Embryonic facial prominence (tissue), 1 donor: ENCODE results near the gene FOXO6.

ENCODE experiments used
- DNase-seq: peaks from one replicate; pipeline ENCODE4 v3.0.0-alpha.2; 2016; ENCODE audit errors: extremely low spot score

Gene FOXO6

DNA sequence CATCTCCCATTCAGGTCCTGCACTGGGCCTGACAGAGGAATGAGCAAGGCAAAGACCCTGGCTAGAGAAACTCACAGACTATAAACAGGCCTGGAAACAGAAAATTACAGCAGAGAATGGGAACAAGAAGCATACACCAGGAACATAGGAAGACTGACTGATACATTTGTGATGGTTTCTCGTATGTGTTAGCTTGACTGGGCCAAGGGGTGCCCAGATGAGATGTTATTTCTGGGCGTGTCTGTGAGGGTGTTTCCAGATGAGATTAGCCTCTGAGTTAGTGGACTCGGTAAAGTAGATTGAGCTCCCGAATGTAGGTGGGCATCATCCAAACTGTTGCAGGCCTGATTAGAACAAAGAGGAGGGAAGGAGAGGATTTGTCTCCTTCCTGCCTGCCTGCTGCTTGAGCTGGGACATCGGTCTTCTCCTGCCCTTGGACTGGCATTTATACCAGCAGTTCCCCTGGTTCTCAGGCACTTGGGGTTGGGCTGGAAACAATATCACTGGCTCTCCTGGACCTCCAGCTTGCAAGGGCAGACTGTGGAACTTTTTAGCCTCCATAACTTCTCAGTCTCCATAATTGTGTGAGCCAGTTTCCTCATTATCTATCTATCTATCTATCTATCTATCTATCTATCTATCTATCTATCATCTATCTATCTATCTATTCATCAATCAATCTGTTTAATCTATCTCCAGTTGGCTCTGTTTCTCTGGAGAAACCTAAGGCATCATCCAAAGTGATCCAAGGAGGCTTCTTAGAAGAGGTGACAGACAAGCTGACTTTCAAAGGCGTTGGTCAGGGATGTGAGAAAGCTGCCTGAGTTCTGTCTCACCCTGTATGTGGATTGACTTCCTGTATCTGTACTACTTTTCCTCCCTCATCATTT, 9.7 kb upstream of the FOXO6 start:
- no peak for DNase-seq

DNA sequence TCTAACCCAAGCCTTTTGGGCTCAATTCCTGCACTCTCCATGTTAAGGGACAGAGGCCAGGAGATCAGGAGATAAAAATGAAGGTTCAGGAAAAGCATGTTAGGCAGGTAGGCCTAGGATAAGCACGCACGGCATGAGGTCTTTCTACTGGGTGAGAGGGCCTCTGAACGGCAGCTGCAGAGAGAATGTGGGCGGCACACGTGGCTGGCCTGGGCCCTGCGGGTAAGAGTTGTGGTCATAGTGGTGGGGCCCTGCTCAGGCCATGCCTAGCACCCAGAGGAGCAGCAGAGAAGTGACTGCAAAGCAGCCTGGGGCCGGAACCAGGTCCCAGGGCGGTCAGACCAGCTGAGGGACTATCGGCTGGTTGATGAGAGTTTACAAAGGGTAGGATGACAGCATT, 7.5 kb upstream of the FOXO6 start:
- DNase-seq, result no peak

DNA sequence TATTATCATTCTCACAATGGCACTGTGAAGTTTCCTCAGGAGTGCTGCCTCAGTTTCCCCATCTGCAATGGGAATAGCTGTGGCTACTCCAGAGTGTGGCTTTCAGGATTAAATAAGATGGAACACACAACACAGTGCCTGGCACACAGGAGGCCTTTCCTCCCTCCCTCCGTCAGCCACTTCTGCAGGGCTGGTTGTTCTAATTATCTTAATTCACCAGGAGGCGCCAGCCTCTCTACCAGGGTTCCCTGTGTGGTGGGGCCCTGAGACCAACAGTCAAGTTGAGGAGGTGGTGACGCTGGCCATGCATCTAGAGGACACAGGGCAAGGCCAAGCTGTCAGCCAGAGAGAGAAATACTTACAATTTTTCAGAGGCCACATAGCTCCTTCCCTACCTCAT, 6.3 kb upstream of the FOXO6 start:
- no peak for DNase-seq

DNA sequence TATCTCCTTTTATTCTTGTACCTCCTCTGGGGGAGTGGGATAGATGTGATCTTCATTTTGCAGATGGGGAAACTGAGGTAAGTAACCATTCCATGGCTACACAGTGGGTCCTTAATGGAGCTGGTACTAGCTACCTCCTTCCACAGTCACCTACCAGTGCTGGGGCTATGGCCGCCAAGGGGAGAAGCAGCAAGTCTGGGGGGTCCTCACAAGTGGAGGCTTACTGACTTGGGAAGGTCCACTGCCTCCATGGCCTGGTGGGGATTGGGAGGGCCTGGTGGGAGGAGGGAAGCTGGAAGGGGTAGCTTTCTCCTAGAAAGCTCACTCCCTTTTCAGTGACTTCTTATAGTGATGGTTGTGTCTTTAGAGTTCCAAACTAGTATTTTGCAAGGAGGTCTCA, 5.9 kb upstream of the FOXO6 start:
- DNase-seq, result no peak

DNA sequence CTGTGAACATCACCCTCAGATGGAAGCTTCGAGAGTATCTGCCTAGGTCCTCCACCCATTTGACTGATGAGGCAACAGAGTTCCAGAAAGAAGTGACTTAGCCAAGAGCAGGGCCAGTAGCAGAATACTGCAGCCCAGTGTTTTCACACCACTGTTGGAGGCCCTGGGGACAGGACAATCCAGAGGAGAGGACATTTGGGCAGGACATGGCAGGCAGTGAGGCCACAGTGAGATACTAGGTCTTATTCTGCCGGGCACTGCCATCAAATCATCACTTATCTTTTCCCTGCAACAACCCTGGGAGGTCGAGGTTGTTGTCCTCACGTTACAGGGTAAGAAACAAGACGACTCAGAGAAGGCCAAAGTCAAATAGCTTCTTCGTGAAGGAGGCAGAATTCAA, 5.5 kb upstream of the FOXO6 start:
- no peak for DNase-seq

DNA sequence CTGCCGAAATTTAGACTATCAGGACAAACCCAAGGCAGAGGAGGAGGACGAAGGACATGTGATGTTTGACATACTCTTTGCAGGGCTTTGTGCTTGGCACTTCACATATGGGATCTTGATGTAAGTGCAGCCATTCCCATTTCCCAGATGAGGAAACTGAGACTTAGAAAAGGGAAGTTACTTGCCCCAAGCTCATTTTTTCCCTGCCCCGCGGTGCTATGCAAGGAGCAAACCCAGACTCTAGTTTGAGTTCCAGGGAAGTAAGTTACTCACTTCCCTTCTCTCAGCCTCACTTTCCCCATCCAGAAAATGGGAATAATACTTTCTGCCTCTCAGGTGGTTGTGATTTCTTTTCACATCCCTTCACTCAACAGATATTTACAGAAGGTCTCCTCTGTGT, 4.5 kb upstream of the FOXO6 start:
- DNase-seq, result no peak

DNA sequence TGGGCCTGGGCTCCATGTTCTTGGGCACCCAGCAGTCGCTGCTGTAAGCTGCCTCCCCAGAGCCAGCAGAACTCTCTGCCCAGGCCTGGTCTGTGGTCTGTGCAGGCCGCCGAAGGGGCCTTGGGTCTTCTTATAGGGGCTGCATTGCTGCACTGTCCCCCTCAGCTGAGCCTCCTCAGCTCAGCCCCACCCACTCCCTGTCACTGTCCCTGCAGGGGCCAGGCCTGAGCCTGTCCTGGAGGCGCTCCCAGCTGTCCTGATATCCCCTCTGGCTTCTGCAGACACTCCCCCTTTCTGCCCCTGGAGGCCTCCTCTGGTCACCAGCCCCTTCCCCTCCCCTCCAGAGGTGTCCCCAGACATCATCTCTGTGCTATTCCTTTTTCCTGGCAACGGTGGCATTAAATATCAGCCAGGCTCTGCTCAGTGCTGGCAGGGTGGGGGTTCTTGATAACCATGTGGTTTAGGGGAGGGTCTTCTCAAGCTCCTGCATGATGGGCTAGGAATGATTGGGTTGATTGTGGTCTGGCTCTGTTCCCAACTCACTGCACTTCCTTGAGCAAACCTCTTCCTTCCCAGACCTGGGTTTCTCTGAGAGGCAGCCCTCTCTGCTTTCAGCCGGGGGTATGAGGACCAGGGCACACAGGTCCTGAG, 3.7 kb upstream of the FOXO6 start:
- DNase-seq, result peak; percentile 75

DNA sequence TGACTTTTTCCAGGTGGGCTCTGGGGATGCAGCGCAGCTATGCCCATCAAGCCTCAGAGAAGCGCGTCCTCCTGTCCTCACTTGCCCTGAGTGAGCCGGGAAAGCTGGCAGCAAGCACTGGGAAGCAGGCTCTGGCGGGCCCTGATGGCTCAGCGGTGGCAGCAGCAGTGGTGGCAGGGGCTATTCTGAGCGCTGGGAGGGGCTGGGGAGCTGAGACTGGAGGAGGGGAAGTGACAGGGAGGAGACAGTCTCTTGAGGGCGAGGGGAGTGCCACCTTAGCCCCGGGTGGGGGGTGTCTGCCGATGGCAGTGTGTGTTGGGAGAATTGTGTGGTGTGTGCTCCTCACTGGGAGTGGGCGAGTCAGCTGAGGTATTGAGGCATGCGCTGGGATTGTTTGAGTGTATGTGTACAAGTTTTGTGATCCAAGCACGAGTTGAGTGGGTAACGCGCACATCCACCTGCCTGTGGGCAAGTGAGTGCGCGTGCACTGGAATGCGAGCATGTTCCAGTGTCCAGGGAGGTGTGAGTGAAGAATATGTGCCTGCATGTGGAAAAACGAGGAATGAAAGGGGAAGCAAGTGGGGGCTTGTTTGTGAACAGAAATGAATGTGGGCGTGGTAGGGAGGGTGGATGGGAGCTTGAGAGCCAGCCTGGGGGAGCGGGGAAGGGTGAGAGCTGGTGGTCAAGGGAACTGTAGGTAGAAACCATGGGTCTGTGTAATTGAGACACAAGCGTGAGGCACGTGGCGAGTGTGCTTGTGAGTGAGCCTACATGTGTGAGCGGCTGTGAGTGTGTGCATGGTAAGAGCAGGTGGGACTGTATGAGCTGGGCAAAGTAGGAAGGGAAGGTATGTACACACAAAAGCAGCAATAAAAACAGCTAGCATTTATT, 2.9 kb upstream of the FOXO6 start:
- no peak for DNase-seq

DNA sequence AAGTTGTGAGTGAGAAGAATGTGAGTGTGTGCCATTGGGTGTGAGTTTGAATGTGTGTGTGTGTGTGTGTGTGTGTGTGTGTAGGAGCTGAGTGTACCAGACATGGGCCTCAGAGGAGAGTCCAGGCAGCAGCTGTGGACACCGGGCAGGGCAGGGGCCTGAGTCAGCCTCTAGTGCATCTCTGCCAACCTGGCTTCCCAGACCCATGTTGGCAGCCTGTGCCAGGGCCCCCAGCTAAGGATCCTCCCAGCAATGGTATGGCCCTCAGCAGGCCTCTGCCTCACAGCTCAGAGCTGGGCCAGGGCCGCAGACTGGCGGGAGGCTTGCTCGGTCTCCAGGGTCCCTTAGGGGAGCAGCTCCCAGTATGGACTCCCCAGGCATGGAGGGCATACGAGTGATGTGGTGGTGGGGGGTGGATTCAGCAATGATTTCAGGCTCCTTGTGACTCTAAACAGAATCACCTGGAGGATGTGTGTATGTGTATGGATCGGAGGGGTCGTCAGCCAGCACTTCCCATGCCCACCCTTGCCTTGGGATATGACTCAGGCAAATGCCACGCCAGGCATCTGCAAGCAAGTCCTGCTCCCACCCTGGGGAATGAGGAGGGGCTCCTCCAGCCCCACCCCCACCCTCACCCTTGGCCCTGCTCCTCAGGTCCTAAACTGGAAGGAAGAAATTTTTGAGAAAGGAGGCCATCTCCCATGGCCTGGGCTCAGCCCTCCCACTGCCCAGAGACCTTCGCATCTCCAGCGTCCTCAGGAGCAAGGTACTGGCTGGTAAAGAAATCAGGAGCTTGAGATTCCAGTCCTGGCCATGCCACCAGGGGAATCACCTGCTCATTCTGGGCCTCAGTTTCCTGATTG, 1.8 kb upstream of the FOXO6 start:
- DNase-seq, result no peak

DNA sequence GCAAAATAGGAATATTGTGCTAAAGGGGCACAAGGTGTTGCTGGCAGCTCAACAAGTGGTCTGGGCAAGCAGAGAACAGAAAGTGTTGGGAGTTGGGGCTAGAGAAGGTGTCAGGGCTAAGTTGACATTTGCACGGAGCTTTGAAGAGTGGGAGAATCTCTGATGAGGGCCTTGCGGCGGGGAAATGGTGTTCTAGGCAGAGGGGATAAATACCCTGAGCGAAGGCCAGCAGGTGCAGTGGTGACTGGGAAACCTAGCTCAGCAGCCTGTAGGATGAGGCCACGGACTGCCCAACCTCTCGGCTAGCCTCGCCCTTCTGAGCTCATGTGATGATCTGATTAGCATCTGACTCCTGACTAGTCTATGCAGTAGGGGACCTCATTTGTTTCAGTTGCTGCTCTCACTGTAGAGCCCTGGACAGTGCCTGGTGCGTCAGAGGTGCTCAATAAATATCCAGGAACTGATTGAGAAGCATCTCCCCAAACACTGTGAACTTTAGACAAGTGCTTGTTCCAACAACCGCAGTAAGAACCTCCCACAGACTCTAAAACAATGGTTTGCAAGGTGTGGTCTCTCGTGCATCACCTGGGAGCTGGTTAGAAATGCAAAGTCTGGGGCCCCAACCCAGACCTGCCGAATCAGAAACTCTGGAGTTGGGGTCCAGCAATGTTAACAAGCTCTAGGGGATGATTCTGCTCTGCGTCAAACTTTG, 1.0 kb upstream of the FOXO6 start:
- no peak for DNase-seq

DNA sequence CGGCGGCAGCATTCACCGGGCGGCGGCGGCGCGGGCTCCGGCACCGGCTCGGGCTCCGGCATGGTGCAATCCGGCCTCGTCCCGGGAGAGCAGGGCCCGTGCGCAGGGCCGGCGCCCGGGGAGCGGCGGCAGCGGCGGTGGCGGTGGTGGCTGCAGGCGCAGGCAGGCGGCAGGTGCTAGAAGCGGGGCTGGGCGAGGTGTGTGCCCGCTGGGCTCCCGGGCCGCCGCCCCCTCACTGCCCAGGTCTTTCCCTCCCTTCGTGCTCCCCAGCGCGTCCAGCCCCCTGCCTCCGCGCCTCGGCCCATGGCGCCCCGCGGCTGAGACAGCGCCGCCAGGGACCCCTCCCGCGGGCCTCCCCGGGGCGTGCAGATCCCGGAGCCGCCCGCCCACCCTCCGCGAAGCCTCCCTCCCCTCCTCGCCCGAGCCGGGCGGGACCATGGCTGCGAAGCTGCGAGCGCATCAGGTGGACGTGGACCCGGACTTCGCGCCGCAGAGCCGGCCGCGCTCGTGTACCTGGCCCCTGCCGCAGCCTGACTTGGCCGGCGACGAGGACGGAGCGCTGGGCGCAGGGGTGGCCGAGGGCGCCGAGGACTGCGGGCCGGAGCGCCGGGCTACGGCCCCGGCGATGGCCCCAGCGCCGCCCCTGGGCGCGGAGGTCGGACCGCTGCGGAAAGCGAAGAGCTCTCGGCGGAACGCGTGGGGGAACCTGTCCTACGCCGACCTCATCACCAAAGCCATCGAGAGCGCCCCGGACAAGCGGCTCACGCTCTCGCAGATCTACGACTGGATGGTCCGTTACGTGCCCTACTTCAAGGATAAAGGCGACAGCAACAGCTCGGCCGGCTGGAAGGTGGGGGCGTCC, 492 bp downstream of the FOXO6 start:
- DNase-seq, result no peak

DNA sequence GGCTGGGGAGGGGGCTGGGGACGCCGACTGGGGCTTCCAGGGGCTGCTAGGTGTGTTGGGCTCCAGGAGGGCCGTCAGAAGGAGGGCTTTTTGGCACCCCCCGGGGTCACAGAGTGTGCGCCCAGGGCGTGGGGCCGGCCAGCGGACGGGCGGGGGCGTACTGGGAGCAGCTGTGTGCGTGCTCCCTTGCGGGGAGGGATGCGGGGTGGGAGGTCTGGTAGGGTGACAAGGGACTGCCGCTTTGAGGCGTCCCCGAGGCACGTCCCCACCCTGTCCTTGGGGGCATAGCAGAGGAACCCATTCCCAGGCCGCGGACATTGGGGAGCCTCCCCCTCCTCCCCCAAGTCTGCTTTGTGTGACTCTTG, 1.1 kb downstream of the FOXO6 start:
- DNase-seq, result no peak

DNA sequence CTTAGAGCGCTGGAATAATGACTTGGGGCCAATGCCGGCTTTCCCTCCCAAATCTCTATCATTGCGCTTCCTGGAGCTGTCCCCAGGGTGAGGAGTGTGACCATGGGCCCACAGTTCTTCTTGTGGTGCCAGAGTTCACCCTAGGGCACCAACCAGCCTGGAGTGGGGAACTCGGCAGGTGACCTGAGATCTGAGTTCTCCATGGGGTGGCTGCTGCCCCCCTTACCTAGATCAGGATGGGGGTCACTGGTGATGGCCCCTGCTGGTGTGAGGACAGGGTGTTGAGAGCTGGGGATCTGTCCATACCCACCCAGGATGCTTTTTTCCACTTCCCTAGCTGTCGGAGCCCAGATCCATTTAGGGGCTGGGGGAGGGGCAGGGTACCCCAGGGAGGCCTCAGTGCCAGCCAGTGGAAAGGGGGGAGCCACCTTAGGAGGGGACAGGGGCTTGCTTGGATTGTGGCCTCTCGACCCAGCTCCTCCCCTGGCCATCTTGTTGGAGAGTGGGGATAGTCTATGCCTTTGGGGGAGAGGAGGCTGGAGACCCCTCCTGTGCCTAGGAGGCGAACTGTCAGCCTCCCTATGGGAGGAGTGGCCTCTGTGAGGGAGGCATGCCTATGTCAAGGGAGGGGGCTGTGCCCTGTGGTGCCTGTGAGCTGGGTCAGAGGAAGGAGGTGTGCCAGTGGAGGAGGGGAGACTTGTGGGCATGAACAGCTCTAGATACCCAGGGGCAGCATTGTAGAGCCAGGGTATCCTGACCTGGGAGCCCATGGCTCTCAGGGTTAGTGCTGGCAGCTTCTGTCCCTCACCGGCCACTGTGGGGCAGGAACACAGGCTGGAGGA, 1.7 kb downstream of the FOXO6 start:
- no peak for DNase-seq

DNA sequence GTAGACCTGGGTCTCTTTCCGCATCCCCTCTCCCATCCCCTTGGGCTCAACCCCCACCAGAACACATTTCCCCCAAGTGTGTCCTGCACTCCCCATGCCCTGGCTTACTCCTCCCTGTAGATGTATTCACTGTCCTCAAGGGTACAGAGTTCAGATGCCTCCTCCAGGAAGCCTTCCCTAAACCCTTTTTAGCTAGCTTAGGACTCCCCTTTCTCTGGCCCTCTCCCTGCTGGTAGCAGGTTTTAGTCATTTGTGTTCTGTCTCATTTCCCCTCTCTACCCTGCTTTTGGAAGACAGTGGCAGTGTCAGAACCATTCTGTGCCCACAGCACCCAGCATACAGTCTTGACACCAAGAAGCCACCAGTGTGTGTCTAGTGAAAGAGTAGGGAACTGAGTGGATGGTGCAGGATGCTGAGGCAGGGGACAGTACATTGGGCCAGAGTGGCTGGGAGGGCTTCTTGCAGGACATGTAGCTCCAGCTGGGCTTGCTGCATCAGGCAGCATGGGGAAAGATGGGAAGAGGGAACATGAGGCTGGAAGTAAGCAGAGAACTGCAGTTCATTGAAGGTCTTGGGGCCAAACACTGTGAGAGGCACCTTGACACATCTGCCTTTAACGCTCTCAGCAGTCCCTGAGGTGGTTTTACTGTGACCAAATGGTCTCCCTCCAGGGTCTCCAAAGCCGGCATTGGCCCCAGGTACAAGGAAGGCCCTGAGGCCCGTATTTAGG, 2.5 kb downstream of the FOXO6 start:
- no peak for DNase-seq

DNA sequence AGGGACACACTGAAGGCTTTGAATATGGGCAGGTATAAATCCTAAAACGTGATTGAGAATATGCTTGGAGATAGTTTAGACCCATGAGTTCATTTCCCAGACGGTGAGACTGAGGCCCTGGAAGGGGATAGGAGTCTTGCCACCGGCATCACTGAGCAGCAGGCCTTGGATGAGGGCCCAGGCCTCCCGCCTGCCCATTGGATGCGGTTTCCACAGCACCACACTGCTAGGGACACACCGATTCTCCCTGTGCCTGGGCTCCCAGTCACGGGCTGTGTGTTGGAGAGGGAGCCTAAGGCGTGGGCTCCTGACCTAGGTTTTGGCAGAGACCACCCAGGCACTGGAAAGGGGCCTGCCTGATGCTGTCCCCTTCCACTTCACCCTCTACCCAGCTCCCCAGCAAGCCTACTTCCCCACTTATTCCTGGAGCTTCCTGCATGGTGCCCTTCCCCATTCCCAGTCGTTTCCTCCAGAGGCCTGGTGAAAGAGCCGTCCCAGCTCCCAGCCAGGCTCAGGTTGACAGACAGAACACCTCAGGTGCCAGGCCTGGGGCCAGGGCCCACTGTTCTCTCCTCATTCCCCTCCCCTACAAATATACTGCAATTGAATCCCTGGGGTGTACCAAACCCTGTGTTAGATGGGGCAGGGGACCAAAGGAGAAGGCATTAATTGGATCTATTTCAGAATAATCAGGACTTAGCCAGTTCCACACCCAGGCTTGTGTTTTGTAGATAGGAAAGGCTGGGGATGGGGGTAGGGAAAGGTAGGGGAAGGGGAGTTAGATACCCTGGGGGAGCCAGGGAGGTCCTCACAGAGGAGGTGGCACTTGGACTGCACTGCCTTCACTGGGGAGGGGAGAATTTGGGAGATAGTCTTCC, 3.4 kb downstream of the FOXO6 start:
- DNase-seq, result no peak

DNA sequence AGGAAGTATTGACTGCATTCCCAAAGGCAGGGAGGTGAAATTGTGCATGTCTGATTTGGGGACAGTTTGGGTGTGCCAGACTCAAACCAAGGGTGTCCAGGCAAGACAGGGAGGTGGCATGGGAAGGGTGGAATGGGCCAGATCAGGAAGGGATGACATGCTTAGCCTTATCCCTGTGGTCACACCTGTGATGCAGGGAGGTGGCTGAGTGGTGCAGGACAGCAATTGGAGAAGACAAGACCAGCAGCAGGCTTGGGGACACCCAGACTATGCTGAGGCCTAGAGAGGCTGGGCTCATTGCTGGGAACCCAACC, 4.0 kb downstream of the FOXO6 start:
- DNase-seq, result no peak

DNA sequence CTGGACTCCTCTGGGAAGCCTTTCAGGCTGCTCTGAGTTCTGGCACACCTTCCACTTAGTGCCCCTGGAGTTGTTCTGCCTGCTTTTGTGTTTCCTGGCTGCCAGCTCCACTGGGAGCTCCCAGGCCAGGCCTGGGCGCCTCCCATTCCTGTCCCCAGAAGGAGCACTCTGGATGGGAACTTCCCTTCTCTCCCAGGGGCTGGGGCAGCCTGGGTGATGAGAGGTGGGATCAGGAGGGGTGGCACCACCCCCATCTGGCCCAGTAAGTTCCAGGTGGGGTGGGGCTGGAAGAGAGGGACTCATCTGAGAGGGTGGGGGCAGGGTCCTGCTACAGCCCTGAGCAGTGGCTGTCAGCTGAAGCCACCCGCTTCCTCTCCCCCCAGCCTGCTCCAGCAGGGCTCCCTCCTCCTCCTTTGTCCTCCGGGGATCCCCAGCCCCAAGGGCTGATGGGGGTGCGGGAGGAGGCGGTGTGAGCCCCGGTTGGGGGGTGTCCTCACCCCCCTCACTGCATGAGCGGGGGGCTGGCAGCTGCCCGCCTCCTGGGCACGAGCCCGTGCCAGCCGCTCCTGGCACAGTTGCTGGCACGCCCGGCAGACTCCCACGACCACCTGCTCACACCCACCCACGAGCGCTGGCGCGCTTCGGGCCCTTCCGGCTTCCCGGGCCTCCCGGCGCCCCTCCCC, 4.7 kb downstream of the FOXO6 start:
- no peak for DNase-seq
